HCT116 (cell line): Measurements from ENCODE around the gene M6PR. TPM values are rescaled to one million over a fixed set of nuclear protein-coding genes. Genes with fewer than 3 reads are reported as not detected.

ENCODE experiments used
- ATAC-seq: fragments of 200-7000 bp; cut with Tn5 transposase; 2 replicates; pipeline ENCODE4 v1.9.1; 2020; ENCODE audit warnings: mild to moderate bottlenecking, moderate library complexity
- BruUV-seq: library from RNA; stranded (reverse); fragments of 400-500 nt; replicated peaks from 2 replicates; lab custom pipeline; 2021; lab: Mats Ljungman, UMichigan
- CTCF ChIA-PET: fragments of 300-600 bp; sonication (Branson Sonifier 250); formaldehyde crosslinking; loops from one replicate; lab custom pipeline; 2021; ENCODE audit warnings: antibody characterized with exemption; lab: Charles Lee
- POLR2A ChIA-PET: fragments of 300-600, 350-600 bp; sonication (Branson Sonifier 250); formaldehyde crosslinking; loops from one replicate; lab custom pipeline; 2021; ENCODE audit warnings: antibody characterized with exemption; lab: Charles Lee
- RAD21 ChIA-PET, 2 experiments: fragments of 300-600 bp; sonication (Branson Sonifier 250); formaldehyde crosslinking; loops; one replicate each; lab custom pipeline; 2023; ENCODE audit warnings: low total read pairs in 2 of 2; ENCODE audit not compliant: uncharacterized antibody in 2 of 2, unreplicated experiment in 2 of 2, low non-redundant PET in 1 of 2; lab: Charles Lee
- DNase-seq: peaks from one replicate; pipeline ENCODE4 v3.0.0-alpha.2; 2010; ENCODE audit warnings: low read depth, low spot score
- H2AFZ ChIP-seq: fragments of 200-600 bp; shearing (Covaris generic), sonication (generic); 2 replicates; pipeline ENCODE4 v1.6.1; 2017; ENCODE audit warnings: low read depth, mixed run types, mixed read lengths, antibody characterized with exemption, low read length; ENCODE audit not compliant: poor library complexity, severe bottlenecking
- H3K27ac ChIP-seq: 2 replicates; pipeline ENCODE4 v1.5.1; 2012; ENCODE audit warnings: low read depth, low read length
- H3K27me3 ChIP-seq: fragments of 200-600 bp; sonication (generic); 2 replicates; pipeline ENCODE4 v1.6.1; 2016; ENCODE audit warnings: mixed run types, low read length, mixed read lengths; ENCODE audit not compliant: insufficient read depth
- H3K36me3 ChIP-seq, 2 experiments: fragments of 200-500 bp in 1 of 2; fragments of 200-600 bp in 1 of 2; sonication (Bioruptor generic) in 1 of 2; sonication (generic) in 1 of 2; 2 replicates each; pipeline versions ENCODE4 v1.5.1 to v1.6.1; 2014 to 2016; ENCODE audit warnings: low read length in 2 of 2, inconsistent platforms in 1 of 2, mixed read lengths in 1 of 2, mixed run types in 1 of 2; ENCODE audit not compliant: insufficient read depth in 2 of 2, control insufficient read depth in 1 of 2
- H3K4me1 ChIP-seq, 2 experiments: fragments of 200-600 bp in 1 of 2; sonication (generic) in 1 of 2; 2 replicates each; pipeline versions ENCODE4 v1.5.1 to v1.6.1; 2012 to 2017; ENCODE audit warnings: low read length in 2 of 2, inconsistent platforms in 1 of 2, mild to moderate bottlenecking in 1 of 2, mixed read lengths in 1 of 2, mixed run types in 1 of 2, moderate library complexity in 1 of 2; ENCODE audit not compliant: insufficient read depth in 2 of 2, control insufficient read depth in 1 of 2
- H3K4me2 ChIP-seq: fragments of 200-600 bp; sonication (generic); 2 replicates; pipeline ENCODE4 v1.6.1; 2017; ENCODE audit warnings: mixed run types, low read length, mixed read lengths
- H3K4me3 ChIP-seq, 2 experiments: fragments of 200-600 bp in 1 of 2; sonication (generic) in 1 of 2; replicated peaks in 1 of 2; 2 replicates each; pipeline ENCODE4 v1.5.1; 2011 to 2016; ENCODE audit warnings: low read length in 2 of 2, control low read depth in 1 of 2, low read depth in 1 of 2, mild to moderate bottlenecking in 1 of 2, mixed read lengths in 1 of 2, mixed run types in 1 of 2
- H3K79me2 ChIP-seq: fragments of 200-600 bp; sonication (generic); 2 replicates; pipeline ENCODE4 v1.6.1; 2017; ENCODE audit warnings: mild to moderate bottlenecking, mixed run types, low read length, moderate library complexity, mixed read lengths; ENCODE audit not compliant: insufficient read depth
- H3K9ac ChIP-seq: fragments of 200-600 bp; sonication (generic); 2 replicates; pipeline ENCODE4 v1.6.1; 2016; ENCODE audit warnings: low read length, mixed read lengths
- H3K9me2 ChIP-seq: fragments of 200-600 bp; sonication (generic), shearing (Covaris generic); 2 replicates; pipeline ENCODE4 v1.6.1; 2017; ENCODE audit warnings: mixed run types, mild to moderate bottlenecking, moderate library complexity; ENCODE audit not compliant: insufficient read depth
- H3K9me3 ChIP-seq, 2 experiments: fragments of 200-500 bp in 1 of 2; fragments of 200-600 bp in 1 of 2; sonication (Bioruptor generic) in 1 of 2; sonication (generic) in 1 of 2; 2 replicates each; pipeline ENCODE4 v1.6.1; 2014 to 2017; ENCODE audit warnings: low read length in 2 of 2, mixed read lengths in 2 of 2, inconsistent platforms in 1 of 2, low read depth in 1 of 2, mild to moderate bottlenecking in 1 of 2, mixed run types in 1 of 2, moderate library complexity in 1 of 2; ENCODE audit not compliant: control insufficient read depth in 1 of 2, insufficient read depth in 1 of 2
- H4K20me1 ChIP-seq: fragments of 200-600 bp; sonication (generic), shearing (Covaris generic); 2 replicates; pipeline ENCODE4 v1.6.1; 2017; ENCODE audit warnings: mixed run types, mild to moderate bottlenecking, moderate library complexity; ENCODE audit not compliant: insufficient read depth
- ATF3 ChIP-seq: IDR thresholded peaks from 2 replicates; pipeline ENCODE4 v1.6.1; 2012
- CEBPB ChIP-seq: IDR thresholded peaks from 2 replicates; pipeline ENCODE4 v1.6.1; 2012; ENCODE audit warnings: low read depth
- CTCF ChIP-seq, 3 experiments: fragments of 200-600 bp in 1 of 3; sonication (generic) in 1 of 3; IDR thresholded peaks in 2 of 3; conservative IDR thresholded peaks in 1 of 3; 2 replicates each; pipeline ENCODE4 v1.5.1; 2012 to 2017; ENCODE audit warnings: low read depth in 2 of 3, low read length in 2 of 3, antibody characterized with exemption in 1 of 3, borderline replicate concordance in 1 of 3, control low read depth in 1 of 3, mild to moderate bottlenecking in 1 of 3, mixed read lengths in 1 of 3, mixed run types in 1 of 3, moderate library complexity in 1 of 3; ENCODE audit not compliant: insufficient read depth in 1 of 3
- EGR1 ChIP-seq: IDR thresholded peaks from 2 replicates; pipeline ENCODE4 v1.6.1; 2012; ENCODE audit warnings: low read depth
- ELF1 ChIP-seq: IDR thresholded peaks from 2 replicates; pipeline ENCODE4 v1.6.1; 2012; ENCODE audit warnings: low read depth, borderline replicate concordance
- EZH2 ChIP-seq: fragments of 200-600 bp; sonication (generic); IDR thresholded peaks from 2 replicates; pipeline ENCODE4 v1.6.1; 2017; ENCODE audit warnings: antibody characterized with exemption, mixed run types
- EZH2phosphoT487 ChIP-seq: fragments of 200-600 bp; IDR thresholded peaks from 2 replicates; pipeline ENCODE4 v1.6.1; 2018; ENCODE audit warnings: antibody characterized with exemption, borderline replicate concordance
- FOSL1 ChIP-seq: IDR thresholded peaks from 2 replicates; pipeline ENCODE4 v1.6.1; 2012; ENCODE audit warnings: low read depth
- JUND ChIP-seq: IDR thresholded peaks from 2 replicates; pipeline ENCODE4 v1.6.1; 2012
- MAX ChIP-seq: IDR thresholded peaks from 2 replicates; pipeline ENCODE4 v1.6.1; 2012
- POLR2A ChIP-seq: IDR thresholded peaks from 2 replicates; pipeline ENCODE4 v1.7.0; 2011; ENCODE audit warnings: borderline replicate concordance; ENCODE audit not compliant: insufficient read depth, insufficient read length; ENCODE audit errors: extremely low read depth
- POLR2AphosphoS5 ChIP-seq: IDR thresholded peaks from 2 replicates; pipeline ENCODE4 v1.6.1; 2011; ENCODE audit warnings: mild to moderate bottlenecking, low read depth, low read length, moderate library complexity
- RAD21 ChIP-seq: IDR thresholded peaks from 2 replicates; pipeline ENCODE4 v1.6.1; 2012; ENCODE audit warnings: low read depth, mild to moderate bottlenecking
- REST ChIP-seq: IDR thresholded peaks from 2 replicates; pipeline ENCODE4 v1.6.1; 2012; ENCODE audit warnings: low read depth
- SP1 ChIP-seq: IDR thresholded peaks from 2 replicates; pipeline ENCODE4 v1.6.1; 2012; ENCODE audit warnings: low read depth
- SRF ChIP-seq: IDR thresholded peaks from 2 replicates; pipeline ENCODE4 v1.6.1; 2012; ENCODE audit warnings: low read depth
- ZBTB33 ChIP-seq: IDR thresholded peaks from 2 replicates; pipeline ENCODE4 v1.6.1; 2011; ENCODE audit warnings: mild to moderate bottlenecking, low read length, moderate library complexity; ENCODE audit not compliant: insufficient replicate concordance; ENCODE audit errors: extremely low read depth
- ZNF274 ChIP-seq: fragments of 200-500 bp; sonication (Bioruptor generic); IDR thresholded peaks from 2 replicates; pipeline ENCODE4 v1.6.1; 2014; ENCODE audit warnings: mild to moderate bottlenecking, low read depth, low read length, inconsistent platforms
- intact Hi-C: fragments of 100-400 bp; cut with micrococcal nuclease; formaldehyde crosslinking; loops from 2 replicates; pipeline ENCODE4 v1.10.0; 2022
- total RNA-seq: library from RNA; stranded (reverse); gene quantifications from one replicate; pipeline ENCODE4 v1.2.1, GENCODE V29; 2021; ENCODE audit not compliant: unreplicated experiment

The M6PR gene
- total RNA-seq, 1 experiment from 2014 or later = 142 TPM

- no peak overlapping the region for H3K4me2 ChIP-seq
- POLR2A ChIA-PET = no interaction called here
- no peaks in the 10 kb centered on the region for H3K79me2 ChIP-seq
- no peaks in the 10 kb centered on the region for H3K36me3 ChIP-seq
- no peak for DNase-seq
- ATAC-seq = no peak
- H3K9ac ChIP-seq = no peak overlapping the region
- H3K9me2 ChIP-seq = no peaks in the 10 kb centered on the region
- intact Hi-C loops = no loop called here
- H3K27me3 ChIP-seq = no peaks in the 10 kb centered on the region
- no peaks in the 10 kb centered on the region for H3K4me1 ChIP-seq
- H4K20me1 ChIP-seq = no peaks in the 10 kb centered on the region
- H2AFZ ChIP-seq = no peak overlapping the region
- H3K4me3 ChIP-seq = no peak overlapping the region
- peaks cover 7 to 11% of the 10 kb centered on the region in 2 experiments; a peak in 2 of 4 replicates for H3K9me3 ChIP-seq
- TF ChIP-seq FOSL1 (no peak), CTCF (IDR thresholded peaks at IDR 0.05 in 2 of 3, conservative IDR thresholded peaks at IDR 0.05 in 1 of 3; ENCODE audit: borderline replicate concordance in 1 of 3, insufficient read depth in 1 of 3, low read depth in 2 of 3, low read length in 2 of 3) (no peak), CEBPB (no peak), REST (no peak), RAD21 (no peak), ELF1 (no peak), ATF3 (no peak), SP1 (no peak), POLR2A (no peak), ZNF274 (no peak), JUND (no peak), SRF (no peak), ZBTB33 (no peak), POLR2AphosphoS5 (no peak), EGR1 (no peak), MAX (no peak), EZH2 (no peak), EZH2phosphoT487 (no peak)
- TF ChIP-seq, all 23 proteins: peak for 0
- RAD21 ChIA-PET = no interaction called here
- BruUV-seq = no TSS peak
- H3K27ac ChIP-seq = no peak overlapping the region
- CTCF ChIA-PET = no interaction called here
Observed at GRCh38 chr12:8969861-8970411, 20.5 kb upstream of the M6PR start.
